ENCODE results near the gene SCAPER.

The SCAPER gene

DNA sequence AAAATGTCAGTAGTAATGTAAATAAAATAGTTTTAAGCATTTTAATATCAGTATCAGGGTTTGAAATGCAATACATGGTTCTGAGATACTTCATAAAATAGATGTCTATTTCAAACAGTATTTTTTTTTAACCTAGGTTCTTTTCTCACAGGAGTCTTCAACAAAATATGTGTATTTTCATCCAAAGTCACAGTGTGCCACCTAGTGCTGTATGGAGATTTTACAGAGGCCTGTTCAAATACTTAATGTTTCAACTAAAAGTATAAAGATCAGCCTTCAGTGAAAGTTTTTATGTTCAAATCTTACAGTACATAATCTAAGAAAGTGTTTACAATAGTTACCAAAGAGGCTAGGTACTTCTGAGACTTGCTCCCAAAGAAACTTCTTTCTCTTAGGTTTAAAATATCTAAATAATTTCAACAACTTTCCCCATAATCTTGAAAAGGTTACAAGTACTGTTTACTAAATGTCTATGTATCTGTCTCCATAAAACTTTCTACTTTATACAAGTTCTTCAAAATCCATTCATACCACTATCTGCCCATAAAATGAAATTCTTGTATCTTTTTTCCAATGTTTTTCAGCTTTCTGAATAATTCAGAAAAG lies 38.3 kb downstream of the SCAPER start:
- no peak for DNase-seq (ENCODE audit: low read depth)
- TF ChIP-seq, protein P1, sequence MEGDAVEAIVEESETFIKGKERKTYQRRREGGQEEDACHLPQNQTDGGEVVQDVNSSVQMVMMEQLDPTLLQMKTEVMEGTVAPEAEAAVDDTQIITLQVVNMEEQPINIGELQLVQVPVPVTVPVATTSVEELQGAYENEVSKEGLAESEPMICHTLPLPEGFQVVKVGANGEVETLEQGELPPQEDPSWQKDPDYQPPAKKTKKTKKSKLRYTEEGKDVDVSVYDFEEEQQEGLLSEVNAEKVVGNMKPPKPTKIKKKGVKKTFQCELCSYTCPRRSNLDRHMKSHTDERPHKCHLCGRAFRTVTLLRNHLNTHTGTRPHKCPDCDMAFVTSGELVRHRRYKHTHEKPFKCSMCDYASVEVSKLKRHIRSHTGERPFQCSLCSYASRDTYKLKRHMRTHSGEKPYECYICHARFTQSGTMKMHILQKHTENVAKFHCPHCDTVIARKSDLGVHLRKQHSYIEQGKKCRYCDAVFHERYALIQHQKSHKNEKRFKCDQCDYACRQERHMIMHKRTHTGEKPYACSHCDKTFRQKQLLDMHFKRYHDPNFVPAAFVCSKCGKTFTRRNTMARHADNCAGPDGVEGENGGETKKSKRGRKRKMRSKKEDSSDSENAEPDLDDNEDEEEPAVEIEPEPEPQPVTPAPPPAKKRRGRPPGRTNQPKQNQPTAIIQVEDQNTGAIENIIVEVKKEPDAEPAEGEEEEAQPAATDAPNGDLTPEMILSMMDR (IDR thresholded peaks at IDR 0.05; ENCODE audit: low read depth, low read length, missing control alignments), result peak; percentile 30
- H3K4me3 ChIP-seq (ENCODE audit: low read depth, low read length), result no peak overlapping the region

DNA sequence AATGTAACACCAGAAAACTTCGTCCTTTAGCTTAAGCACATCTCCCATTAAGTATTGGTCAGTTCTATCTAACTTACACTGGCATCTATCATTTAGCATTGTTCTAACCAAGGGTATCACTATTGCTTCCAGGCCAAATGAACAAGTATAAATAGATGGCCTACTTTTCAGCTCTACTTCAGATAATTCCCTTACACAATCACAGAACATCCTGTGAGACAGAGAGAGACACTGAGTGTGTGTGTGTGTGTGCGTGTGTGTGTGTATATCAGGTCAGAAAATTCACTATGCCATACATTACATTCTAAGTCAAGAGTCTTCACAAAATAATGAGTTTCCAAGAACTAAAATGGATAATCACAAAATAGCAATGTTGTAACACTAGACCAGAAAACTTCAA lies 39.1 kb downstream of the SCAPER start:
- DNase-seq (ENCODE audit: low read depth), result no peak
- TF ChIP-seq, protein P1 (IDR thresholded peaks at IDR 0.05; ENCODE audit: low read depth, low read length, missing control alignments), result no peak
- H3K4me3 ChIP-seq (ENCODE audit: low read depth, low read length), result no peak overlapping the region

DNA sequence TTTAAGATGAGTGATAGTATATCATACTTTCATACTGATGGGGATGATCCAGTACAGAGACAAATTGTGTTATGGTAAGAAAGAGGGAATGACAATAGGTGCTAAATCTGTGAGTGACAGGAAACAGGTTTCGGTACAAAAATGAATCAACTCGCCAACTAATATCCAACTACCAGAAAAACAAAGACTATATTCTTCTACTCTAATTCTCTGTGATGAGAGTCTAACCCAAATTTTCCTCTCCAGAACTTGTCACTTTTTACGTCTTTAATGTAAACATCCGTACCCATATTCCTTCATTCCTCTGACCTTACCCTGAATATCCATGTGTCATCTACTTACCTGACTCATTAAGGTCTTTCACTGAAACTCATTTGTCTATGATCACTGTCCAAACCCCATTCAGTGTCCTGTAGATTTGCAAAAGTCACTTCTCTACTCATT lies 39.6 kb downstream of the SCAPER start:
- TF ChIP-seq, protein P1 (IDR thresholded peaks at IDR 0.05; ENCODE audit: low read depth, low read length, missing control alignments), result no peak
- H3K4me3 ChIP-seq (ENCODE audit: low read depth, low read length), result no peak overlapping the region
- no peak for DNase-seq (ENCODE audit: low read depth)

DNA sequence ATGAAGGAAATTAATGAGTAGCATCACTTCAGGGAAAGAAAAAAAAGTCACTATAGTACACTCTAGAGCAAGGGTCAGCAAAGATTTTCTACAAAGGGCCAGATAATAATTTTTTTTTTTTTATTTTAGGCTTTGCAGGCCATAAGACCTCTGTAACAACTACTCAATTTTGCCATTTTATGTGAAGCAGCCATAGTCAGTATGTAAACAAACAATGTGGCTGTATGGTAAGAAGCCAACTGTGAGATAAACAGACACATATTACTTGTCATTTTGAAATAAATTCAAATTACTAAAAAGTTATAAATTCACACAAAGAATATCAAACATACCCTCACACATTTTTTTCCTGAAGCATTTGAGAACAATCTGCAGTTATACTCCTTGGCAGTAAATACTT lies 40.6 kb downstream of the SCAPER start:
- DNase-seq (ENCODE audit: low read depth), result no peak
- TF ChIP-seq, protein P1 (IDR thresholded peaks at IDR 0.05; ENCODE audit: low read depth, low read length, missing control alignments), result no peak

DNA sequence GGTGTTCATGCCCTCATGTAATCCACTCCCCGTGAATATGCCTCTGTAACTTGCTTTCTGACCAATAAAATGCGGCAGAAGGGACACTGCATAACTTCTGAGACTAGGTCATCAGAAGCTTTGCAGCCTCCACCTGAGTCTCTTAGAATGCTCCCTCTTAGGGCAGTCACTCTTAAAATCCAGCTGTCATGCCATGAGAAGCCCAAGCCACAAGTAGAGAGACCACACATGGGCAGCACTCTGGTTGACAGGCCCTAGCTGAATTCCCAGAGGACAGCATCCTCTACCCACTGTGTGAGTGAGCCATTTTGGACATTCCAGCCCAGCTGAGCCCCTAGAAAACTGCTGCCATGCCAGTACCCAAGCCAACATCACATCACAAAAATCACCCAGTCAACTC lies 41.4 kb downstream of the SCAPER start:
- no peak for DNase-seq (ENCODE audit: low read depth)
- TF ChIP-seq, protein P1 (IDR thresholded peaks at IDR 0.05; ENCODE audit: low read depth, low read length, missing control alignments), result no peak
- no peak overlapping the region for H3K4me3 ChIP-seq (ENCODE audit: low read depth, low read length)

More for the DNA sequence above, 40.6 kb downstream of the SCAPER start:
- H3K4me3 ChIP-seq (ENCODE audit: low read depth, low read length), result no peak overlapping the region

DNA sequence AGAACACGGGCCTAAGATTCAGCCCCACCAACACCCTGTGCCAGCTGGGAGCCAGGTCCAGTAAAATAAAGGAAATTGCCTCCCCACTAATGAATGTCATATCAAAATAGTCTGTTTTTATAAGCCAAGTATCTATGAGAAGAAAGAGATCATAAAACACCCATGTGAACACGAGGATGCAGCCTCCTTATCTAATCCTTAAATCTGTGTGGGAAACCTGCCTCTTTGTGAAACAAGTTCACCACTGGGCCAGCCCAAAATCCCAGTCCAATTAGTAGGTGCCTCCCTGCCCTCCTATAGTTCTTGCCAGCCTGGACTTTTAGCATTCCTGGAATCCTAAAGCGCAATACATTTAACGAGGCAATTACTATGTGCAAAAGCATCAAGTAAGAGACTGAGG lies 42.0 kb downstream of the SCAPER start:
- H3K4me3 ChIP-seq (ENCODE audit: low read depth, low read length), result no peak overlapping the region
- TF ChIP-seq, protein P1 (IDR thresholded peaks at IDR 0.05; ENCODE audit: low read depth, low read length, missing control alignments), result no peak
- DNase-seq (ENCODE audit: low read depth), result no peak

DNA sequence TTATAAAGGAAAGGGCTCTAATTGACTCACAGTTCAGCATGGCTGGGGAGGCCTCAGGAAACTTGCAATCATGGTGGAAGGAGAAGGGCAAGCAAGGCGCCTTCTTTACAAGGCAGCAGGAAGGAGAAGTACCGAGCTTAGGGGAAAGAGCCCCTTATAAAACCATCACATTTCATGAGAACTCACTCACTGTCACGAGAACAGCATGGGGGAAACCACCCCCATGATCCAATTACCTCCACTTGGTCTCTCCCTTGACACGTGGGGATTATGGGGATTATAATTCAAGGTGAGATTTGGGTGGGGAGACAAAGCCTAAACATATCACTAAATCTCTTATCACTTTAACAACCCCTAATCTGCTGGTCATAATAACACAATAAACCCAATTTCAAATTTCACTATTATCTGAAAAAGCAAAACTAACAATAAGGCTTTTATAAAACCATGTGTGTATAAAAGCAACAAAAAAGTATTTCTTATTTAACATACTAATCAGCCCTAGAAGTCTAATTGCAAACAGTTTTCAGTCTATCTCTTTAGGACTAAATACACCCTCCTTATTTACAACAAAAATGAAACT lies 43.2 kb downstream of the SCAPER start:
- DNase-seq (ENCODE audit: low read depth), result no peak
- H3K4me3 ChIP-seq (ENCODE audit: low read depth, low read length), result no peak overlapping the region
- TF ChIP-seq, protein P1 (IDR thresholded peaks at IDR 0.05; ENCODE audit: low read depth, low read length, missing control alignments), result no peak

All from GM12864 (cell line).